ENCODE results near the gene FADS1.

GRCh38 chr11:61762798-61763197 lies 54.0 kb downstream of the FADS1 start:
- TF ChIP-seq, protein P1, sequence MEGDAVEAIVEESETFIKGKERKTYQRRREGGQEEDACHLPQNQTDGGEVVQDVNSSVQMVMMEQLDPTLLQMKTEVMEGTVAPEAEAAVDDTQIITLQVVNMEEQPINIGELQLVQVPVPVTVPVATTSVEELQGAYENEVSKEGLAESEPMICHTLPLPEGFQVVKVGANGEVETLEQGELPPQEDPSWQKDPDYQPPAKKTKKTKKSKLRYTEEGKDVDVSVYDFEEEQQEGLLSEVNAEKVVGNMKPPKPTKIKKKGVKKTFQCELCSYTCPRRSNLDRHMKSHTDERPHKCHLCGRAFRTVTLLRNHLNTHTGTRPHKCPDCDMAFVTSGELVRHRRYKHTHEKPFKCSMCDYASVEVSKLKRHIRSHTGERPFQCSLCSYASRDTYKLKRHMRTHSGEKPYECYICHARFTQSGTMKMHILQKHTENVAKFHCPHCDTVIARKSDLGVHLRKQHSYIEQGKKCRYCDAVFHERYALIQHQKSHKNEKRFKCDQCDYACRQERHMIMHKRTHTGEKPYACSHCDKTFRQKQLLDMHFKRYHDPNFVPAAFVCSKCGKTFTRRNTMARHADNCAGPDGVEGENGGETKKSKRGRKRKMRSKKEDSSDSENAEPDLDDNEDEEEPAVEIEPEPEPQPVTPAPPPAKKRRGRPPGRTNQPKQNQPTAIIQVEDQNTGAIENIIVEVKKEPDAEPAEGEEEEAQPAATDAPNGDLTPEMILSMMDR (IDR thresholded peaks at IDR 0.05), result no peak
- TF ChIP-seq POLR2AphosphoS5 (IDR thresholded peaks at IDR 0.05), result no peak
